Keratinocyte (primary cell): ENCODE measurements around the gene EWSR1.

Source experiments
- EZH2 ChIP-seq: IDR thresholded peaks from one replicate; pipeline ENCODE4 v1.6.1; 2012; ENCODE audit warnings: inconsistent platforms, mild to moderate bottlenecking, low read length, moderate library complexity
- TF ChIP-seq, protein P1 (sequence below), 3 experiments: IDR thresholded peaks in 1 of 3; conservative IDR thresholded peaks in 1 of 3; optimal IDR thresholded peaks in 1 of 3; 2 replicates in 2 of 3; 3 replicates in 1 of 3; pipeline versions ENCODE3 to v1.5.1; 2011; ENCODE audit warnings: low read length in 3 of 3, mild to moderate bottlenecking in 3 of 3, moderate library complexity in 2 of 3, control low read depth in 1 of 3, inconsistent platforms in 1 of 3; ENCODE audit not compliant: insufficient read depth in 2 of 3; ENCODE audit errors: extremely low read depth in 1 of 3

DNA sequence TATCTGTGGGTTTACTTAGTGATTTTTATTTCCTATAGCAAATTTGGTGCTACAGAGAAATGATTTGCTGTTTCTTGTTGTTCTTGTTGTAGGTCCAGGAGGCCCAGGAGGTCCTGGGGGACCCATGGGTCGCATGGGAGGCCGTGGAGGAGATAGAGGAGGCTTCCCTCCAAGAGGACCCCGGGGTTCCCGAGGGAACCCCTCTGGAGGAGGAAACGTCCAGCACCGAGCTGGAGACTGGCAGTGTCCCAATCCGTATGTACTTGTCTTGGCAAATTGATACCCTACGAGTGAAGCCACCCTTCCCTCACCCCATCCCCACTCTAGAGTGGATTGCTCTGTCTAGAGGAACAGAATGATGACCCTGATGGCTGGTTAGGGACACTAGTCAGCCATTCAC, 30.6 kb downstream of the EWSR1 start:
- TF ChIP-seq, protein P1, sequence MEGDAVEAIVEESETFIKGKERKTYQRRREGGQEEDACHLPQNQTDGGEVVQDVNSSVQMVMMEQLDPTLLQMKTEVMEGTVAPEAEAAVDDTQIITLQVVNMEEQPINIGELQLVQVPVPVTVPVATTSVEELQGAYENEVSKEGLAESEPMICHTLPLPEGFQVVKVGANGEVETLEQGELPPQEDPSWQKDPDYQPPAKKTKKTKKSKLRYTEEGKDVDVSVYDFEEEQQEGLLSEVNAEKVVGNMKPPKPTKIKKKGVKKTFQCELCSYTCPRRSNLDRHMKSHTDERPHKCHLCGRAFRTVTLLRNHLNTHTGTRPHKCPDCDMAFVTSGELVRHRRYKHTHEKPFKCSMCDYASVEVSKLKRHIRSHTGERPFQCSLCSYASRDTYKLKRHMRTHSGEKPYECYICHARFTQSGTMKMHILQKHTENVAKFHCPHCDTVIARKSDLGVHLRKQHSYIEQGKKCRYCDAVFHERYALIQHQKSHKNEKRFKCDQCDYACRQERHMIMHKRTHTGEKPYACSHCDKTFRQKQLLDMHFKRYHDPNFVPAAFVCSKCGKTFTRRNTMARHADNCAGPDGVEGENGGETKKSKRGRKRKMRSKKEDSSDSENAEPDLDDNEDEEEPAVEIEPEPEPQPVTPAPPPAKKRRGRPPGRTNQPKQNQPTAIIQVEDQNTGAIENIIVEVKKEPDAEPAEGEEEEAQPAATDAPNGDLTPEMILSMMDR (optimal IDR thresholded peaks at IDR 0.05 in 1 of 3, IDR thresholded peaks at IDR 0.05 in 1 of 3, conservative IDR thresholded peaks at IDR 0.05 in 1 of 3; ENCODE audit: extremely low read depth in 1 of 3, insufficient read depth in 2 of 3, low read length in 3 of 3) = no peak
- no peak for TF ChIP-seq EZH2
